NOMO-1 treated with dmso at 0.1 percent for 144 hours (cell line): Measurements from ENCODE around the gene PKNOX1.
"Not testable (repeated sequence)": the region's sequence is repeated elsewhere in the genome, so short reads cannot be mapped to it uniquely, and the experiment has no call there.

Source experiments
- DNase-seq: peaks from one replicate; lab custom pipeline; 2025; ENCODE audit not compliant: unreplicated experiment; lab: John Stamatoyannopoulos, UW

Gene PKNOX1

GRCh38 chr21:42981862-42982261, 7.5 kb downstream of the PKNOX1 start:
- no peak for DNase-seq

- DNase-seq: no peak
Observed at GRCh38 chr21:42983103-42983502, 8.7 kb downstream of the PKNOX1 start.

GRCh38 chr21:42983869-42984268, 9.5 kb downstream of the PKNOX1 start:
- no peak for DNase-seq

- DNase-seq: no peak
Observed at GRCh38 chr21:42986125-42986783, 11.9 kb downstream of the PKNOX1 start.

- DNase-seq: no peak
Observed at GRCh38 chr21:42988236-42988965, 14.0 kb downstream of the PKNOX1 start.

- not testable (repeated sequence) for DNase-seq
Observed at GRCh38 chr21:42989370-42989769, 15.0 kb downstream of the PKNOX1 start.

GRCh38 chr21:42989816-42990650, 15.7 kb downstream of the PKNOX1 start:
- no peak for DNase-seq

- no peak for DNase-seq
Observed at GRCh38 chr21:42991992-42992740, 17.8 kb downstream of the PKNOX1 start.

- DNase-seq: no peak
Observed at GRCh38 chr21:42993051-42993712, 18.8 kb downstream of the PKNOX1 start.

- DNase-seq: no peak
Observed at GRCh38 chr21:42997053-42997452, 22.7 kb downstream of the PKNOX1 start.

- not testable (repeated sequence) for DNase-seq
Observed at GRCh38 chr21:42997983-42998382, 23.6 kb downstream of the PKNOX1 start.

- DNase-seq: not testable (repeated sequence)
Observed at GRCh38 chr21:42999152-42999551, 24.8 kb downstream of the PKNOX1 start.

GRCh38 chr21:43000041-43000440, 25.7 kb downstream of the PKNOX1 start:
- not testable (repeated sequence) for DNase-seq

GRCh38 chr21:43001316-43001715, 27.0 kb downstream of the PKNOX1 start:
- no peak for DNase-seq

GRCh38 chr21:43004926-43005325, 30.6 kb downstream of the PKNOX1 start:
- no peak for DNase-seq

GRCh38 chr21:43005635-43006034, 31.3 kb downstream of the PKNOX1 start:
- DNase-seq: no peak

- not testable (repeated sequence) for DNase-seq
Observed at GRCh38 chr21:43006051-43006873, 31.9 kb downstream of the PKNOX1 start.

GRCh38 chr21:43006874-43007208, 32.5 kb downstream of the PKNOX1 start:
- DNase-seq: no peak

- no peak for DNase-seq
Observed at GRCh38 chr21:43012596-43012995, 38.2 kb downstream of the PKNOX1 start.
